NCI-H345 treated with DMSO at 0.1 percent for 48 hours (cell line): ENCODE measurements around the gene TAS2R3.
"Not testable (repeated sequence)": the region's sequence is repeated elsewhere in the genome, so short reads cannot be mapped to it uniquely, and the experiment has no call there.

ENCODE experiments used
- DNase-seq: peaks from one replicate; lab custom pipeline; 2025; ENCODE audit not compliant: unreplicated experiment; lab: John Stamatoyannopoulos, UW

Gene TAS2R3, protein sequence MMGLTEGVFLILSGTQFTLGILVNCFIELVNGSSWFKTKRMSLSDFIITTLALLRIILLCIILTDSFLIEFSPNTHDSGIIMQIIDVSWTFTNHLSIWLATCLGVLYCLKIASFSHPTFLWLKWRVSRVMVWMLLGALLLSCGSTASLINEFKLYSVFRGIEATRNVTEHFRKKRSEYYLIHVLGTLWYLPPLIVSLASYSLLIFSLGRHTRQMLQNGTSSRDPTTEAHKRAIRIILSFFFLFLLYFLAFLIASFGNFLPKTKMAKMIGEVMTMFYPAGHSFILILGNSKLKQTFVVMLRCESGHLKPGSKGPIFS

DNA sequence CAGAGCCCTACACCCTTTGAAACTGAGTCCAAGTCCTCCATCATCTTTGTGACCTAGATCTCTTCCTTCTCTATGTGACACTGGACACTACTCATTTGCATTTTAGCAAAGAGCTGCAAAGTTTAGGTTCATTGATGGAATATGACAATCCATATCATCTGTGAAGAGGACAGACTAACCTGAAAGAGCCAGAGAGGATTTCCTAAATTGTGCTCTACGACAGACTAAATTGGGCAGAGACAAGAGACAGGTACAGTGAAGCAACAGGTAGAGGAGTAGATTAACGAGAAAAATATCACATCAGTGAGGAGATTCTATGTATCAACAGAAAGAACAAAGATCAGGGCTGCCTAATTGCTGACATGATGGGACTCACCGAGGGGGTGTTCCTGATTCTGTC, at the start of gene TAS2R3:
Gene TAS2R3 (plus strand): TSS at position 301 of the 400 bp plus-strand sequence. CDS start 62 bp downstream, at position 363.
- DNase-seq = no peak

DNA sequence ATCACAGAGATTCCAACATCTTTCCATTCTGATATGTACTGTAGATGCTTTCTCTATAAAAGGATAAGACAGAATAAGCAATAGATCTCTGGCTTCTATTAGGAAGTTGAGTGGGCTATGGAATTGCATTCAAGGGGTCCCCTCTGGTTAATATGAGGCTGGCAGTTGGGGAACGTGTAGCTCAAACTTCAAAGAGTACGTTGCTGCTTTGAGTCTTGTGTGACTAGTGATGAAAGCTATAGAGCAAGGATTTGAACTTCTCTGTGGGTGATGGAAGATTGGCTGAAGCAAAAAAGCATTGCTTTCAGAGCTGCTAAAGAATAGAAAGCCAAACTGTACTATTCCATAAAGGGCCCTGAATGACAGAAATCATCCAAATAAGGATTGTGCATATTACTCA, 49.3 kb upstream of the TAS2R3 start:
- DNase-seq = no peak

DNA sequence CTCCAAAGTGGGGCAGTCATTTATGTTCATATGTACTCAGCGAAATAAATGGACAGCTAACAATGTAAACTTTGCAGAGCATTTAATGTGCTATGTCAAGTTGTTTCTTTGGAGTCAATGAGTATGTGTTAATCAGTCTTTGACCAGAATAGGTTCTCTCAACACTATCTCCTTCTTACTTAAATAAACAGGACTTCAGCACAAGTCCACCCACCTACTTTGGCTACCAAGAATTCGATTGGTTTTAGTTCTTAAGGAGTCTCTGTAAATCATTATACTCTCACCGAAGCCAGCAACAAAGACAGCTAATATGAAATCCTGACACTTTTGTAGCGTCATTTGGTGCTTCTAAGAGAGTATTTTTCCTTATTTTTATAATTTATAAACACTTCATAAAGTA, 48.9 kb upstream of the TAS2R3 start:
- DNase-seq = no peak

DNA sequence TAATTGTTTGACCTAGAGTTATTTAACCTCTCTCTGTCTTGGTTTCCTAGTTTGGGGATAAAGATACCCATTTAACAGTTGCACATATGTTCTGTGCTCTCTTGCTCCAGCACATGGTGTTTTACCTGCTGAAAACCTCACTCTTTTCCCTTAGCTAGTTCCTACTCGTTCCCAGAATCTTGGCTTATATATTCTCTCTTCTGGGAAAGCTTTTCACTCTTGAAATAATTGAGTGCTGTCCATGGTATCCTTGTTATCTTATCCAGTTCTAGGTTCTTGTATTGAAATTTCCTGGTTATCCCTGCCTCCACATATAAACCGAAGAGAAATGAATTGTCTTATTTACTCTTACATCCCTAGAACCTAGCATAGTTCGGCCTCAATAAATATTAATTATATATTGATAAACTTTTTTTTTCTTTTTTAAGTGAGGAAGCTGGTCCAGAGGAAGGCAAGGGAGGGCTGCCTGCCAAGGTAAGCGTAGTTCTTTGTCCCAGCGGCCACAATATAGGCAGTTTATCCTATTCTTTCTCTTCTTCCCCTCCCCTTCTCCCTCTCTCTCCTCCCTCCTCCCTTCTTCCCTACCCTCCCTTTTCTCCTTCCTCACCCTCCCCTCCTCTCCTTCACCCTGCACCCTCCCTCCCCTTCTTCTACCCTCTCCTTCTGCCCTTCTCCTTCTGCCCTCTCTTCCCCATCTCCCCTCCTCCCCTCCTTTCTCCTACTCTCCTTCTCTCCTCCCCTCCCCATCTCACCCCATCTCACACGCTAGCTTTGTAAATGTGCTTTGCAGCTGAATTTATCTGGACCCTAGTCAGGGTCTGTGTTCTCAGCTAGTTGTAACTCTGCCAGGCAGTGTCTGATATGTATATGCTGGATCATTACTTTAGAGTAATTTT, 47.9 kb upstream of the TAS2R3 start:
- no peak for DNase-seq

DNA sequence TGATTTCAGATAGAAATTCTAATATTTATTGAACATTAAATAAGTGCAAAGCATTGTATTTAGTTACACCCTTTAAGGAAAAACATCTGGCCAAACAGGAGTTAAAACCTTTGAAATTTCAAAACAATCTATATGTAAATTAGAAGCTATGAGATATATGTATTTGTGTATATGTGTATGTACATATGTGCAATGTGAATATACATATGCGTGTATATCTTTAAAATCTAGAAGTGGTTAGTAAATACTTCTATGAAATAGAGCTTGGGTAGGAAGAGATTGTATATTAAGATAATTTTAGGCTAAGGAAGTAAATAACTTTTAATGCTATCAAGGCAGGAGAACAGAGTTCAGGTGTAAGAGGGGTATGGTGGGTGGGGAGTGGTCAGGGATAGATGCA, 46.4 kb upstream of the TAS2R3 start:
- no peak for DNase-seq

DNA sequence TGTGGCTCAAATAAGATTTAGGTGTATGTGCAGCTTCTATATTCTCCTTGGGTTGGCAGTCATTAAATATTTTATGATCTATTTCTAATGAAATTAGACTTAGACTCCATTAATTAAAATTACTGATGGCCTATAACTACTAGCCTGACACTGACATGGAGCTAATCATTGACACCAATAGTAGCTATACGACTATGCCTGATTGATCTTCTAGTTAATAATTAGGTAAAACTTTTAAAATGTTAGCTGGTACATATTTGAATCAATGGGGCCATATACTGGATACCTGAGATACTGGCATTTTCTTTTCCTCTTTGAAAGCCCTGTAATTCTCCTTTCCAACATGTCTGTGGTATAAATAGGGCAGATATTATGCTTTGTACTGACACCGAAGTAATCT, 41.4 kb upstream of the TAS2R3 start:
- DNase-seq = no peak

DNA sequence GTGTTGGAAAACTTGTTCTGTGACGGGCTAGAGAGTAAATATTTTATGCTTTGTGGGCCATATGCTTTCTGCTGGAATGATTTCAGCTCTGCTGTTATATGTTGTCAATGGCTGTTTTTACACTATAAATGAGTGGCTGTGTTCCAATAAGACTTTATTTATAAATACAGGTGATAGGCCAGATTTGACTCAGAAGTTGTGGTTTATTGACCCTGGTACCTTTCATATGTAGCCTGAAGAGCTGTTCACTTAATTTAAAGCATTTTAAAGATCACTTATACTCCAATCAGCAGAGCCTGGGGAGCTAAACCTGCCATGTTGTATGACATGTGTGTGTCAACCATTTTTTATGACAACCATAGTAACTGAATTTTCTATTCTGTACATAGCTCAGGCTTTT, 34.9 kb upstream of the TAS2R3 start:
- no peak for DNase-seq

DNA sequence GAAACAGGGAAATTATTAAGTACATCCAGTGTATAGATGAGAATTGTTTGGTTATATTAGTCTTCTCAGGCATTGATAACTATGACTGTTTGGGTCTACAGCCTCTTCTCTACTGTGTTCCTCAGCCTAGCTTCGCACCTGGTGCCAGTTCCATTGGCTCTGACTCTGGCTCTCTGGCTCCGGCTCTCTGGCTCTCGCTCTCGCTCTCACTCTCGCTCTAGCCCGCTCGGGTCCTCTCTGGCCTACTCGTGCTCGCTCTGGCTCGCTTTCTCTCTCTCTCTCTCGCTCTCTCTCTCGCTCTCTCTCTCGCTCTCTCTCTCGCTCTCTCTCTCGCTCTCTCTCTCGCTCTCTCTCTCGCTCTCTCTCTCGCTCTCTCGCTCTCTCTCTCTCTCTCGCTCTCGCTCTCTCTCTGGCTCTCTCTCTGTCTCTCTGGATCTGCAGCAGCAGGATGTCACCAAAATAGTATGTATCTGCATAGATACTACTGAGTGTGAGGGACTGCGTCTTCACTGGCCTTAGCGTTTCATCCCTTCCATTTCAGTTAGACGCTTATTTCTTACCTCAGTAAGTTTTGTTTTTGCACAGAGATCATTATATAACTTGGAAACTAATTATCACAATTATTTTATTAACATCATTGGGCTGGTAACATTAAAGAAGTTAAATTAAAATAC, 32.3 kb upstream of the TAS2R3 start:
- DNase-seq = no peak

DNA sequence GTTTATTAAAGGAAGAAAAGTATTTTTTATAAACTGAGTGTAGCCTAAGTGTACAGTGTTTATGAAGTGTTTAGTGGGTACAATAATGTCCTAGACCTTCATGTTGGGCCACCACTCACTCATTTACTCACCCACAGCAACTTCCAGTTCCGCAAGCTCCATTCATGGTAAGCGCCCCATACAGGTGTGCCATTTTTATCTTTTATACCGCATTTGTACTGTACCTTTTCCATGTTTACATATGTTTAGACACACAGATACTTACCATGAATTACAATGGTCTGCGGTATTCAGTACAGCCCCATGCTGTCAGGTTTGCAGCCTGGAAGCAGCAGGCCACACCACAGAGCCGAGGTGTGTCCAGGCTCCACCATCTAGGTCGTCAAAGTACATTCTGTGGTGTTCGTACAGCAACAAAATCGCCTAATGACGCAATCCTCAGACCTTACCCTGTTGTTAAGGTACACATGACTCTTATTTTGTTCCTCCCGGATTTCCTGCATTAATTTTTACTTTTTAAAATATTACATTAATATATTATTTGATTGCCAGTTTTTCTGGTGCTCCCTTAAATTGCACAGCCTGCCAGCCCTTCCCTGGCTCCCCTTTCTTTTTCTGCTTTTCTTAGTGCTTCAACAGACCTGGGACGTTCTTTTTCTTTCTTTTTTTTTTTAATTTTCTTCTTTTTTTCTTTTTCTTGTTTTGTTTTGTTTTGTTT, 26.6 kb upstream of the TAS2R3 start:
- DNase-seq = no peak

DNA sequence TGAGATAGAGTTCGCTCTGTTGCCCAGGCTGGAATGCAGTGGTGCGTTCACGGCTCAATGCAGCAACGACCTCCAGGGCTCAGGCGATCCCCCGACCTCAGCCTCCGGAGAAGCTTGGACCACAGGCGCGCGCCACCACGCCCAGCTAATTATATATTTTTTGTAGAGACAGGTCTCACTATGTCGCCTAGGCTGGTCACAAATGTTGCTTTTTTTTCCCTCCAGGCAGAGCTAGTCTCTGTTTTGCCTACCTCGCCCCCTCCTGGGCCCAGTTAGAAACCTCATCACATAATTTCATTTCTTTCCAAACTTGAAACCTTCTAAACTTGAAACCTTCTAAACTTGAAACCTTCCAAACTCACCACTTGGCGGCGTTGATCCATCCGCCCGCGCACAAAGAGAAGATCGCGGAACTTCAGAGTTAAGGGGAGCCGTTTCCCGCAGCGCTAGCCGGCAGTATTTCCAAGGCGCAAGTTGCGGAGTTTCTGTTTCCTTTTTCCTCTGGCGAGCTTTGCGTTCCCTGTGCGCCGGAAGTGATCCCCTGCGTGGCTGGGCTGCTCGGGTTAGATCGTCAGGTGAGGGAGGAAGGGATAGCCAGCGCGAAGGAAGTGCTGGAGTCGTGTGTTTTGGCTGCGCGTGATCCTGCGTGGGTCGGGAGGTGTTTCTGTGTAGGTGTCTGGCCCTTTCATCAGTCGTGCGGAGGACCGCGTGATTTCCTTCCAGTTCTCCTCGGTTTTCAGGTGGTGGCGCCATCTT, 25.9 kb upstream of the TAS2R3 start, which contains the start of gene SSBP1:
Gene SSBP1 (plus strand): TSS at position 523 of the 756 bp plus-strand sequence. CDS start 809 bp downstream, outside the sequence.
- peak; percentile 94 for DNase-seq

DNA sequence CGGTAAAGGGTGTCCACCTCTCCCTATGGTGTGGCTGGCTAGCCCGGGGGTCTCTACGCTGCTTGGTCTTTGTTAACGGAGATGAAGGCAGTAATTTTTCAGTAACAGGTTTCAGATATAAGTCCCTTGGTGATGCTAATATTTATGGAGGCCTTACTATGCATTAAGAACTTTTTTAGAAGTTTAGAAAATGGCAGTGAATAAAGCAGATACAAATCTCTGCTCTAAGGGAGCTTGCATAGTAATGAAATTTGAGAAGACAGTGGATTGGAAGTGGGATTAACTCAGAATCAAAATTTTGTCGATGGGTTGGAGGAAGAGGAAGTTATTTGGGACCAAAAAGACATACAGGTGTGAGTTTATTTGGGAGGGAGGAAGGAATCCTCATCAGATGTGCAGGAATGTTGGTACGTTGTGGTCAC, 25.3 kb upstream of the TAS2R3 start:
- no peak for DNase-seq

DNA sequence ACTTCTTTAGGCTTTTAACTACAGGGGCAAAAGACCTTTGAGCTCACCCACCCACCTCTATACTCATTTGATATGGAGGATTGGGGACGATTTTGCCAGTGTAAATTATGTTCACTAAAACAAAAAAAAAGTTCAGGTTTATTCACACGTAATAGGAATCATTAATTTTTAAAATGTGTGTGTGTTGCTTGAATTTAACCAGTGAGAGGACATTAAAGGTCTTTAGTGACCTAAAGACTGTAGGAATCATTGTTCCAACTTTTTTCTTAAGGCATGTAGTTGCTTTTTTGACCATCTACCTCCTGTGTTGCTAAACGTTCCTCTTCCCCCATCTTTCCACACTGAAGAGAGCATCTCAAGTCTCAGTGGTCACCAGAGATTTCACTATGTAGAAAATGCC, 24.6 kb upstream of the TAS2R3 start:
- no peak for DNase-seq

DNA sequence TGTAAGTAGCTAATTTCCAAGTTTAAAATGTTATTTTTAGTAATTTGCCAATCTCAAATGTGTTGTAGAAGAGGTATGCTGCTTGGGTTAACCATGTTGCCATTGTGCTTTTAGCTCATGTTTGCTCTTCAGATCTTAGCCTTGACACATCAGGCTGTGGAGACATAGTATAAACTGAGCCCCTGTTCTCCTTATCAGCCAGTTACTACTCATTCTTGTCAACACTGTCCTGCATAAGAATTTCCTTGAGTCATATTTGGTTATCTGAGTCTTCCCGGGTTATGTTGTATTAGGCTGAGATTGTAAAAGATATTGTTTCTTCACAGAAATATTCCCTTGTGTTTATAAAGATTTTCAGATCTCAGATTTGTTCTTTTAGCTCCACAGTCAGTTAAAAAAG, 21.7 kb upstream of the TAS2R3 start:
- no peak for DNase-seq

DNA sequence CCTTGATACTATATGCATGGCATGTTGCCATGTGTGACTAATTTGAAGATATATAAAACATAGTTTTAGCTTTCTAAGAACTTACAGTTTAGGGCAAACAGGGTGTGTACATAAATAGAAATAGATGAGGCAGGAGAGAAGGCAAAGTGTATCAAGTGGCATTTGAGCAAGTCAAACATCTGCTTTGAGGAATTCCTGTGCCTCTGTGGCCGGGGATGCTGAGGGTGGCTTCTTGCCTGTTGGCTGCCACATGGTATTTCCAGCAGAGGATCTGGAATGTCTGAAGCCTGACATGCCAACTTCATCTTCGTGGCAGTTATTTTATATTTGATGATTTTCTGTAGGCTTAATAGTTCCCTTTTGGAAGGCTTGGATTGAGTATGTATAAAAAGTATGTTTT, 19.8 kb upstream of the TAS2R3 start:
- no peak for DNase-seq

DNA sequence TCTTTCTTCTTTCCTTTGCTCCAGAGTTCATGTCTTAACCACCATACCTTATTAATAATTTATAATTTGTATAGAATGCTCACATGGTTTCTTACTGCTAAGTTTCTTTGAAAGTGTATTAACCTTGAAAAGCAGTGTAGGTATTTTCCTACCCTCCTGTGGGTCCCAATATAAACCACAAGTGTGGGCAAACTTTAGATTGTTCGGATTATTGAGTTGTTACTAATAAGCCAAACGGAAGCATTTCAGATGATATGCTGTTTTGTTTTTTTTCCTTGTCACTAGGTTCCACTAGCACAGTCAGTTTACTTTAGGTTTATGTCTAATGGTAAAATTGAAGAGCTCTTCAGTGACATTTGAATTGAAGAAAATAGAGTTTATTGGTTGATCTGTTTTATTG, 15.5 kb upstream of the TAS2R3 start:
- no peak for DNase-seq

DNA sequence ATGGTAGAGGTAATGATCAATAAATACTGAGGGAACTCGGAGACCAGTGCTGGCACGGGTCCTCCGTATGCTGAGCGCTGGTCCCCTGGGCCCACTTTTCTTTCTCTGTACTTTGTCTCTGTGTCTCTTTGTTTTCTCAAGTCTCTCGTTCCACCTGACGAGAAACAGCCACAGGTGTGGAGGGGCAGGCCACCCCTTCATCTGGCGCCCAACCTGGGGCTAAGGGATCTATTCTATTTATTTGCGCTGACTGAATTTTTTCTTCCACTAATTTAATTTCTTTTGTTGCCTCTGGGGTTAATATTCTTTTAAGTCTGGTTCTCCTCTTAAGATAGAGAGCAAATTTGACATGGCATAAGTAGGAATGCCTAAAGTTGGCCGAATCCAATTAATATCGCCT, 12.0 kb upstream of the TAS2R3 start:
- DNase-seq = not testable (repeated sequence)

DNA sequence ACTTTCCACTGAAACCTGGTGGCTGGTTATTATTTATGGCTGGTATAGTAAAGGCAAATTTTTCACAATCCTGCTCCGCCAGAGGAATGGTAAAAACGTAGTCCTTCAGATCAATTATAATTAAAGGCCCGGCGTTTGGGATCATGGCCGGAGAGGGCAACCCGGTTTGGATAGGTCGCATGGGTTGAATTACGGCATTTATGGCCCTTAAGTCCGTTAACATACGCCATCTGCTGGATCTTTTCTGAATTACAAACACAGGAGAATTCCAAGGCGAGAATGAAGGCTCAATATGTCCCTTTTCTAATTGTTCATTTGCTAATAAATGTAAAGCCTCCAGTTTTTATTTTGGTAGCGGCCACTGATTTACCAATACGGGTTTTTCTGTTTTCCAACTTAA, 11.3 kb upstream of the TAS2R3 start:
- DNase-seq = no peak

DNA sequence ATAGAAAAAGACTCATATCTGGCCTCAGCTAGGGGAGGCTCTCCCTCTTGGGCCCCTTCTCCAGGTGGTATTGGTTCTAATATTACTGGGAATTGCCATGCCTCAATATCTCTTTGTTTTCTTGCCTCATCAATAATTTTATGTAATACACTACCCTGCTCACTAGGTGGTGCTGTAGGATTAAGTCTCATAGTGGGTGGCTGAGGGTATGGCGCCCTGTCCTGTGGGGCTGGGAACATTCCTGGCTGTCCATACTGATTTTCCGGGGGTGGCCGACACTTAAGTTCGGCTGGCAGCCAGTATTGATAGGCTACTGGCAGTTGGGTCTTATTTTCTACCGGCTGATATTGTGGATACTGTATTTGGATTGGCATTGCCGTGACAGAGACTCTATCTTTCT, 9.0 kb upstream of the TAS2R3 start:
- no peak for DNase-seq

DNA sequence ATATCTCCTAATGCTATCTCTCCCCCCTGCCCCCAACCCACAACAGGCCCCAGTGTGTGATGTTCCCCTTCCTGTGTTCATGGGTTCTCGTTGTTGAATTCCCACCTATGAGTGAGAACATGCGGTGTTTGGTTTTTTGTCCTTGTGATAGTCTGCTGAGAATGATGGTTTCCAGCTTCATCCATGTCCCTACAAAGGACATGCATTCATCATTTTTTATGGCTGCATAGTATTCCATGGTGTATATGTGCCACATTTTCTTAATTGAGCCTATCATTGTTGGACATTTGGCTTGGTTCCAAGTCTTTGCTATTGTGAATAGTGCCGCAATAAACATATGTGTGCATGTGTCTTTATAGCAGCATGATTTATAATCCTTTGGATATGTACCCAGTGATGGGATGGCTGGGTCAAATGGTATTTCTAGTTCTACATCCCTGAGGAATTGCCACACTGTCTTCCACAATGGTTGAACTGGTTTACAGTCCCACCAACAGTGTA, 6.2 kb downstream of the TAS2R3 start:
- DNase-seq = not testable (repeated sequence)

DNA sequence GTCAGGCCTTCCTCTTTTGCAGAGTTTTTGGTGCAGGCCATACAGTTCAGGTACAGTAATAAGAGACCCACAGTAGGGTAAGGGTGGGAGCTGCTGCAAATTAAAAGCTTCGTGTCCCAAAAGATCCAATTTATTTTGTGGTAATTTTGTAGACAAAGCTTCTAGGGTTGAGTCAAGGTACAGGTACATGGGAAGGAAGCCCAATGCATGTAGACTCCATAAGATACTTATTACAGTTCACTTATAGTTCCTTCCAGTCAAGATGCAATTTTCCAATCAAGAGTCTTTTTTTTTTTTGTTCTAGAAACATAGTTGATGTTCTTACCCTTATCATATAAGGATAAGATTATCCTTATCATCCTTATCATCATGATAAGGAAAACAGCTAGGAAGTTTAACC, 12.5 kb downstream of the TAS2R3 start, which contains the start of gene TAS2R4:
Gene TAS2R4 (plus strand): TSS at position 301 of the 400 bp plus-strand sequence. CDS start 1,815 bp downstream, outside the sequence.
- no peak for DNase-seq
